Globus pallidus (tissue), 1 donor: ENCODE data around the gene COX10.
"Not testable (repeated sequence)": the region's sequence is repeated elsewhere in the genome, so short reads cannot be mapped to it uniquely, and the experiment has no call there.

Experiments
- DNase-seq: peaks from one replicate; pipeline ENCODE4 v3.0.0-alpha.2; 2015; ENCODE audit warnings: low spot score

Gene COX10

GRCh38 chr17:14069251-14070021, at the start of gene COX10:
Gene COX10 (plus strand): TSS chr17:14069504. CDS start chr17:14069606, 102 bp downstream.
- peak; percentile 79 for DNase-seq

- not testable (repeated sequence) for DNase-seq
Measured at GRCh38 chr17:14021651-14022294, 47.5 kb upstream of the COX10 start.

- DNase-seq, result not testable (repeated sequence)
Measured at GRCh38 chr17:14029755-14030154, 39.5 kb upstream of the COX10 start.

GRCh38 chr17:14032234-14032633, 37.1 kb upstream of the COX10 start:
- DNase-seq, result no peak

- peak; percentile 2 for DNase-seq
Measured at GRCh38 chr17:14033166-14033565, 36.1 kb upstream of the COX10 start.

- no peak for DNase-seq
Measured at GRCh38 chr17:14037453-14037852, 31.9 kb upstream of the COX10 start.

- no peak for DNase-seq
Measured at GRCh38 chr17:14038206-14038605, 31.1 kb upstream of the COX10 start.

- no peak for DNase-seq
Measured at GRCh38 chr17:14042411-14042810, 26.9 kb upstream of the COX10 start.

- no peak for DNase-seq
Measured at GRCh38 chr17:14044702-14045101, 24.6 kb upstream of the COX10 start.

GRCh38 chr17:14046978-14047377, 22.3 kb upstream of the COX10 start:
- DNase-seq, result no peak

- DNase-seq, result no peak
Measured at GRCh38 chr17:14047591-14047990, 21.7 kb upstream of the COX10 start.

GRCh38 chr17:14048169-14048568, 21.1 kb upstream of the COX10 start:
- no peak for DNase-seq

GRCh38 chr17:14050616-14051015, 18.7 kb upstream of the COX10 start:
- no peak for DNase-seq

GRCh38 chr17:14051692-14052091, 17.6 kb upstream of the COX10 start:
- no peak for DNase-seq

- no peak for DNase-seq
Measured at GRCh38 chr17:14052886-14053615, 16.3 kb upstream of the COX10 start.

GRCh38 chr17:14057591-14057990, 11.7 kb upstream of the COX10 start:
- no peak for DNase-seq

GRCh38 chr17:14058051-14058450, 11.3 kb upstream of the COX10 start:
- no peak for DNase-seq

- DNase-seq, result no peak
Measured at GRCh38 chr17:14060706-14061105, 8.6 kb upstream of the COX10 start.

GRCh38 chr17:14061666-14062560, 7.4 kb upstream of the COX10 start:
- DNase-seq, result no peak

- DNase-seq, result no peak
Measured at GRCh38 chr17:14067347-14067746, 2.0 kb upstream of the COX10 start.

GRCh38 chr17:14068542-14069250, 608 bp upstream of the COX10 start:
- DNase-seq, result no peak
